K562 (cell line): ENCODE results near the gene ZKSCAN1. TPM values are rescaled to one million over a fixed set of nuclear protein-coding genes. Genes with fewer than 3 reads are reported as not detected.

Source experiments
- ATAC-seq: fragments of 200-7000 bp; cut with Tn5 transposase; 3 replicates; pipeline ENCODE4 v1.9.1; 2020; ENCODE audit warnings: moderate library complexity
- BruUV-seq: library from RNA; stranded (reverse); fragments of 400-500 nt; replicated peaks from 2 replicates; lab custom pipeline; 2021; lab: Mats Ljungman, UMichigan
- CTCF ChIA-PET: fragments of 300-600 bp; formaldehyde crosslinking; extraction: SDS; loops from one replicate; lab custom pipeline; 2021; ENCODE audit warnings: low intra/inter-chr PET ratio; lab: Yijun Ruan, JAX
- POLR2A ChIA-PET: fragments of 300-600, 350-650 bp; sonication (Branson Sonifier 250); formaldehyde crosslinking; extraction: SDS; loops from one replicate; lab custom pipeline; 2021; ENCODE audit warnings: antibody characterized with exemption, inconsistent platforms; lab: Yijun Ruan, JAX
- DNase-seq, 4 experiments: peaks; one replicate each; pipeline versions ENCODE4 v3.0.0 to v3.0.0-alpha.2; 2011 to 2018; ENCODE audit warnings: low spot score in 3 of 4, mixed read lengths in 3 of 4; ENCODE audit errors: extremely low read depth in 1 of 4
- FAIRE-seq: peaks from 2 replicates; lab custom pipeline; 2011; peaks lifted over from hg19 to GRCh38; lab: Jason Lieb, UNC
- H2AFZ ChIP-seq: 2 replicates; pipeline ENCODE4 v1.6.0; 2011; ENCODE audit warnings: low read depth, low read length, control low read depth, inconsistent platforms
- H3K27ac ChIP-seq: fragments of 200-600 bp; 3 replicates; pipeline ENCODE4 v1.8.0; 2011; ENCODE audit warnings: low read depth, mild to moderate bottlenecking, control low read depth, inconsistent platforms, low read length, moderate library complexity, mixed read lengths; ENCODE audit errors: extremely low read depth
- H3K27me3 ChIP-seq, 2 experiments: fragments of 300-600 bp in 1 of 2; 2 replicates in 1 of 2; 3 replicates in 1 of 2; pipeline versions ENCODE4 v1.6.0 to v1.8.0; 2011; ENCODE audit warnings: inconsistent platforms in 2 of 2, low read length in 2 of 2, mild to moderate bottlenecking in 1 of 2, mixed read lengths in 1 of 2, moderate library complexity in 1 of 2; ENCODE audit not compliant: control insufficient read depth in 2 of 2, insufficient read depth in 2 of 2
- H3K36me3 ChIP-seq: fragments of 300-600 bp; 3 replicates; pipeline ENCODE4 v1.8.0; 2011; ENCODE audit warnings: mild to moderate bottlenecking, low read length, inconsistent platforms; ENCODE audit not compliant: control insufficient read depth, insufficient read depth
- H3K4me1 ChIP-seq, 2 experiments: fragments of 200-600 bp in 1 of 2; replicated peaks in 1 of 2; 2 replicates in 1 of 2; 3 replicates in 1 of 2; pipeline versions ENCODE4 v1.5.1 to v1.8.0; 2011; ENCODE audit warnings: inconsistent platforms in 2 of 2, low read length in 2 of 2, mild to moderate bottlenecking in 1 of 2, mixed read lengths in 1 of 2, moderate library complexity in 1 of 2; ENCODE audit not compliant: control insufficient read depth in 2 of 2, insufficient read depth in 2 of 2
- H3K4me2 ChIP-seq: 2 replicates; pipeline ENCODE4 v1.6.1; 2011; ENCODE audit warnings: low read length, control low read depth, inconsistent platforms, mixed read lengths; ENCODE audit not compliant: insufficient read depth
- H3K4me3 ChIP-seq: fragments of 200-600 bp; sonication (generic), shearing (Covaris generic); 2 replicates; pipeline ENCODE4 v1.5.1; 2016; ENCODE audit warnings: control low read depth, inconsistent platforms
- H3K79me2 ChIP-seq: fragments of 200-600 bp; 3 replicates; pipeline ENCODE4 v1.8.0; 2011; ENCODE audit warnings: low read length, inconsistent platforms; ENCODE audit not compliant: control insufficient read depth, insufficient read depth
- H3K9ac ChIP-seq, 2 experiments: 2 replicates each; pipeline versions ENCODE4 v1.6.0 to v1.6.1; 2011; ENCODE audit warnings: low read depth in 2 of 2, low read length in 2 of 2, control low read depth in 1 of 2, inconsistent platforms in 1 of 2, mild to moderate bottlenecking in 1 of 2, mixed read lengths in 1 of 2; ENCODE audit not compliant: insufficient read depth in 1 of 2
- H3K9me1 ChIP-seq: one replicate; pipeline ENCODE4 v1.6.0; 2011; ENCODE audit warnings: inconsistent platforms, mild to moderate bottlenecking, low read length, moderate library complexity; ENCODE audit not compliant: control insufficient read depth, insufficient read depth
- H3K9me3 ChIP-seq: replicated peaks from 2 replicates; pipeline ENCODE4 v1.5.1; 2011; ENCODE audit warnings: low read depth, low read length, inconsistent platforms; ENCODE audit not compliant: control insufficient read depth, insufficient read depth
- H4K20me1 ChIP-seq: replicated peaks from 2 replicates; pipeline ENCODE4 v1.6.1; 2011; ENCODE audit warnings: low read length, inconsistent platforms, mixed read lengths; ENCODE audit not compliant: control insufficient read depth, insufficient read depth
- EHMT2 ChIP-seq: fragments of 450-650 bp; IDR thresholded peaks from 2 replicates; pipeline ENCODE4 v1.6.1; 2018; ENCODE audit warnings: antibody characterized with exemption
- POLR3G ChIP-seq: IDR thresholded peaks from 2 replicates; pipeline ENCODE4 v1.6.1; 2011; ENCODE audit not compliant: insufficient read length, insufficient replicate concordance; ENCODE audit errors: extremely low read depth
- RAD51 ChIP-seq: fragments of 450-650 bp; IDR thresholded peaks from 2 replicates; pipeline ENCODE4 v1.7.1; 2016; ENCODE audit warnings: low read depth, mild to moderate bottlenecking, borderline replicate concordance
- REST ChIP-seq, 2 experiments: fragments of 450-650 bp; formaldehyde crosslinking in 1 of 2; IDR thresholded peaks; 2 replicates each; pipeline versions ENCODE4 v1.4.0 to v1.6.1; 2014 to 2020; ENCODE audit warnings: mild to moderate bottlenecking in 2 of 2, borderline replicate concordance in 1 of 2, low read depth in 1 of 2
- TFAP4 ChIP-seq: sonication (generic); formaldehyde crosslinking; IDR thresholded peaks from 2 replicates; pipeline ENCODE4 v1.8.0; 2022; ENCODE audit warnings: missing genetic modification reagents, mild to moderate bottlenecking, moderate library complexity, borderline replicate concordance
- TOE1 ChIP-seq, 2 experiments: fragments of 450-650 bp in 1 of 2; sonication (generic) in 1 of 2; formaldehyde crosslinking in 1 of 2; IDR thresholded peaks; 2 replicates each; pipeline versions ENCODE4 v1.7.1 to v1.8.0; 2016 to 2022; ENCODE audit warnings: borderline replicate concordance in 2 of 2, mild to moderate bottlenecking in 2 of 2, antibody characterized with exemption in 1 of 2, inconsistent platforms in 1 of 2, low read depth in 1 of 2, missing genetic modification reagents in 1 of 2, moderate library complexity in 1 of 2
- USF2 ChIP-seq: sonication (generic); formaldehyde crosslinking; IDR thresholded peaks from 2 replicates; pipeline ENCODE4 v1.5.0; 2020; ENCODE audit warnings: missing genetic modification reagents
- ZSCAN32 ChIP-seq: fragments of 450-650 bp; formaldehyde crosslinking; IDR thresholded peaks from 2 replicates; pipeline ENCODE4 v1.4.0; 2020; ENCODE audit warnings: mild to moderate bottlenecking, moderate library complexity
- WGBS: fragments of 100-300 bp; shearing (Covaris generic); methylation state at CpG from one replicate; pipeline ENCODE4 v1.1.6; 2016; ENCODE audit warnings: low coverage, mixed read lengths; ENCODE audit not compliant: insufficient coverage; ENCODE audit errors: missing lambda C conversion rate; 5-methylcytosine and 5-hydroxymethylcytosine counted together
- in situ Hi-C: fragments of 300-500 bp; cut with MboI; formaldehyde crosslinking; loops from 4 replicates; pipeline ENCODE4 v1.15.0; 2018; ENCODE audit warnings: inconsistent platforms, mixed read lengths
- intact Hi-C: fragments of 100-400 bp; cut with micrococcal nuclease; formaldehyde crosslinking; loops from 2 replicates; pipeline ENCODE4 v1.14.2; 2022
- polyA plus RNA-seq, 8 experiments: library from polyadenylated mRNA; depleted of rRNA in 4 of 8; stranded (reverse) in 5 of 8; unstranded in 3 of 8; fragments of >200 nt; fragmentation: Nextera tagmentation in 2 of 8; fragmentation: Illumina TruSeq in 1 of 8; extraction: Ambion mirVana in 2 of 8; extraction: Trizol in 1 of 8; gene quantifications; 2 replicates each; pipeline versions ENCODE4 v1.2.1 to v1.2.3, GENCODE V29; 2011 to 2014; ENCODE audit warnings: inconsistent platforms in 1 of 8, missing spikeins in 1 of 8
- total RNA-seq, 7 experiments: library from RNA; depleted of rRNA in 6 of 7; stranded (reverse); fragments of >200 nt in 6 of 7; fragmentation: Illumina TruSeq in 2 of 7; extraction: Trizol in 2 of 7; gene quantifications; 2 replicates each; pipeline versions ENCODE4 v1.2.1 to v1.2.3, GENCODE V29; 2011 to 2021; ENCODE audit warnings: low replicate concordance in 1 of 7

The ZKSCAN1 gene
- total and polyA plus RNA-seq, 9 of the 15 experiments (the other 6 are each of a cell fraction or from before 2014, with no cell fraction given), result 5.3 to 43.0 (median 23.2) TPM

DNA sequence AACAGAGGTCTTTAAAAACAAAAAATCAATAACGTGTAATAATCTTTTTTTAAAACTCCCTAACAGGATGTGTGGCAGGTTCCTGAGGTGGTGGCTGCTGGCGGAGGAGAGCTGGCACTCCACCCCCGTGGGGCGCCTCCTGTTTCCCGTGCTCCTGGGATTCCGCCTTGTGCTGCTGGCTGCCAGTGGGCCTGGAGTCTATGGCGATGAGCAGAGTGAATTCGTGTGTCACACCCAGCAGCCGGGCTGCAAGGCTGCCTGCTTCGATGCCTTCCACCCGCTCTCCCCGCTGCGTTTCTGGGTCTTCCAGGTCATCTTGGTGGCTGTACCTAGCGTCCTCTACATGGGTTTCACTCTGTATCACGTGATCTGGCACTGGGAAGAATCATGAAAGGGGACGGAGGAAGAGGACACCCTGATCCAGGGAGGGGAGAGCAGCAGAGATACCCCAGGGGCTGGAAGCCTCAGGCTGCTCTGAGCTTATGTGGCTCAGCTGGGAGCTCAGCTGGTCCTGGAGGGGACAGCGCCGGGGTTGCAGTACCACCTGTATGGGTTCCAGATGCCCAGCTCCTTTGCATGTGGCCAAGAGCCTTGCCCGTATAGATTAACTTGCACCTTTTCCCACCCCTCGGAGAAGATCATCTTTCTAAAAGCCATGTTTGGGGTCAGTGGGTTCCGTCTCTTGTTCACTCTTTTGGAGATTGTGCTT is 22.9 kb upstream of the ZKSCAN1 start:
- FAIRE-seq (no peak), DNase-seq (peak in 1 of 4 experiments; percentile 13), ATAC-seq (no peak)
- BruUV-seq, result no TSS peak
- H3K27me3 ChIP-seq, result peaks cover 13 to 34% of the 10 kb centered on the region in 2 experiments; a peak in 3 of 5 replicates
- H3K9me3 ChIP-seq, result no peaks in the 10 kb centered on the region
- CTCF ChIA-PET, result interaction anchor here (1.9 to 2.0 kb wide), 2 partner anchors 80 to 138 kb away, joined by 8 to 12 read pairs; no protein-coding TSS in a partner anchor
- POLR2A ChIA-PET, result interaction anchor here (1.3 kb wide), 1 partner anchor 74 kb away, joined by 3 read pairs; no protein-coding TSS in a partner anchor
- peak overlapping the region in 1 of 2 experiments; percentile 27; a peak in 1 of 4 replicates for H3K9ac ChIP-seq
- 0 out of 2 replicates have a peak overlapping the region, but pooled peaks have one; percentile 11 for H2AFZ ChIP-seq
- H3K4me2 ChIP-seq, result no peak overlapping the region
- no peaks in the 10 kb centered on the region for H4K20me1 ChIP-seq
- H3K4me3 ChIP-seq, result no peak overlapping the region
- H3K79me2 ChIP-seq, result no peaks in the 10 kb centered on the region
- peaks cover 7 to 18% of the 10 kb centered on the region in 2 experiments; a peak in 3 of 5 replicates for H3K4me1 ChIP-seq
- H3K27ac ChIP-seq, result no peak overlapping the region
- 61% methylated on average over 21 of the region's 21 CpGs for WGBS
- in situ Hi-C loops, result loop anchor here (5.0 to 10.0 kb wide), 3 partner anchors 75 to 222 kb away; partner anchors contain the start of genes MBLAC1, PVRIG and TRIM4
- intact Hi-C loops, result loop anchor here (5.0 to 10.0 kb wide), 2 partner anchors 222 to 465 kb away; partner anchors contain the start of gene PVRIG
- no peaks in the 10 kb centered on the region for H3K9me1 ChIP-seq
- no peaks in the 10 kb centered on the region for H3K36me3 ChIP-seq
- TF ChIP-seq TFAP4 (CRISPR knock-in tag) (0 out of 2 replicates have a peak, but pooled peaks have one; percentile 21), USF2 (CRISPR knock-in tag) (peak; percentile 11; the same call in 1 of the 2 replicates), EHMT2 (no peak), POLR3G (no peak), RAD51 (peak; percentile 68), TOE1 (IDR thresholded peaks at IDR 0.05; ENCODE audit: borderline replicate concordance) (0 out of 2 replicates have a peak, but pooled peaks have one; percentile 27), TOE1 (CRISPR knock-in tag; IDR thresholded peaks at IDR 0.05; ENCODE audit: borderline replicate concordance, low read depth) (no peak), ZSCAN32 (CRISPR knock-in tag) (no peak), REST (IDR thresholded peaks at IDR 0.05; ENCODE audit: borderline replicate concordance) (peak; percentile 51; the same call in 1 of the 2 replicates), REST (CRISPR knock-in tag; IDR thresholded peaks at IDR 0.05; ENCODE audit: low read depth) (no peak)
